Astrocyte of the spinal cord (primary cell): ENCODE results near the gene TULP4.
A peak's percentile ranks its signal among the peaks of the same experiment; 100 is the strongest.

Experiments
- DNase-seq: peaks from one replicate; pipeline ENCODE4 v3.0.0; 2011; ENCODE audit warnings: low read depth, low spot score
- H3K4me3 ChIP-seq: 2 replicates; pipeline ENCODE4 v1.5.1; 2011; ENCODE audit warnings: low read depth, mild to moderate bottlenecking, low read length, moderate library complexity
- CTCF ChIP-seq: IDR thresholded peaks from 2 replicates; pipeline ENCODE4 v1.5.1; 2012; ENCODE audit warnings: low read depth, mild to moderate bottlenecking, low read length, inconsistent platforms
- in situ Hi-C: cut with HindIII; loops from 2 replicates; pipeline ENCODE4 v1.10.0; 2017; ENCODE audit warnings: low sequenced_read_pairs

Gene TULP4

GRCh38 chr6:158361961-158362669 is 49.9 kb downstream of the TULP4 start:
- no peak for TF ChIP-seq CTCF
- in situ Hi-C loops = no loop called here
- no peak overlapping the region for H3K4me3 ChIP-seq
- DNase-seq = peak; percentile 35

GRCh38 chr6:158366363-158366762 is 54.1 kb downstream of the TULP4 start:
- H3K4me3 ChIP-seq = no peak overlapping the region
- in situ Hi-C loops = no loop called here
- DNase-seq = no peak
- TF ChIP-seq CTCF = no peak

GRCh38 chr6:158367816-158368215 is 55.6 kb downstream of the TULP4 start:
- in situ Hi-C loops = no loop called here
- H3K4me3 ChIP-seq = no peak overlapping the region
- no peak for DNase-seq
- TF ChIP-seq CTCF = no peak

- no peak for TF ChIP-seq CTCF
- DNase-seq = no peak
- no peak overlapping the region for H3K4me3 ChIP-seq
- in situ Hi-C loops = no loop called here
These were observed 57.0 kb downstream of the TULP4 start for GRCh38 chr6:158369241-158369640.

- TF ChIP-seq CTCF = no peak
- DNase-seq = no peak
- no peak overlapping the region for H3K4me3 ChIP-seq
- in situ Hi-C loops = no loop called here
These were observed 58.5 kb downstream of the TULP4 start for GRCh38 chr6:158370805-158371204.

- no peak for TF ChIP-seq CTCF
- H3K4me3 ChIP-seq = no peak overlapping the region
- no peak for DNase-seq
- in situ Hi-C loops = no loop called here
These were observed 59.0 kb downstream of the TULP4 start for GRCh38 chr6:158371261-158371660.
